Neural progenitor cell (in vitro differentiated cells): ENCODE results near the gene CDH12.

Source experiments
- EZH2 ChIP-seq: fragments of 200-600 bp; sonication (generic); IDR thresholded peaks from 2 replicates; pipeline ENCODE4 v1.6.1; 2017; ENCODE audit warnings: antibody characterized with exemption, mild to moderate bottlenecking, moderate library complexity
- EZH2phosphoT487 ChIP-seq: fragments of 200-600 bp; sonication (generic); IDR thresholded peaks from 2 replicates; pipeline ENCODE4 v1.6.1; 2017; ENCODE audit warnings: antibody characterized with exemption
- TF ChIP-seq, protein P1 (sequence below): fragments of 200-600 bp; sonication (generic); IDR thresholded peaks from 2 replicates; pipeline ENCODE4 v1.5.1; 2017; ENCODE audit warnings: antibody characterized with exemption, mild to moderate bottlenecking

DNA sequence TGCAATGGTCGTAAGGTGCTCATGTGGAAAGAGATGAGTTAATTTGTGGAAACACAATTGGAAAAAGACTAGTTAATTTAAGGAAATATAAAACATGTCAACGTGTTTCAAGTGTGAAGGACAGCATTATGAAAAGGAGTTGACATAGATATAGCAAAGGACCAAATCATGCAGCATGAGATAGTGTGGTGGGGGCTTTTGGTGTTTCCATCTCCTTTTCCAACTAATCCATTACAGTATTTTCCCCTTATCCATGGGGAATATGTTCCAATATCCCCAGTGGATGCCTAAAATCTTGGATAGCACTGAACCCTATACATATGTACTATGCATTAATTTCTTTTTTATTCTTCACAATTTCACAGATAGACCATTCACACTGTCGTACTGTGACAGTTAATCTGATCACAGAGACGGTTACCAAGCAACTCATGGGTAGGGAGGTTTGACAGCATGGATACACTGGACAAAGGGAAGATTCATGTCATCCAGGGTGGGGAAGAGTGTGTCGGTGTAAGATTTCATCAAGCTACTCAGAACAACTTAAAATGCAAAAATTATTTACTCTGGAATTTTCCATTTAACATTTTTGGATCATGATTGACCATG lies 238.6 kb downstream of the CDH12 start:
- TF ChIP-seq, protein P1, sequence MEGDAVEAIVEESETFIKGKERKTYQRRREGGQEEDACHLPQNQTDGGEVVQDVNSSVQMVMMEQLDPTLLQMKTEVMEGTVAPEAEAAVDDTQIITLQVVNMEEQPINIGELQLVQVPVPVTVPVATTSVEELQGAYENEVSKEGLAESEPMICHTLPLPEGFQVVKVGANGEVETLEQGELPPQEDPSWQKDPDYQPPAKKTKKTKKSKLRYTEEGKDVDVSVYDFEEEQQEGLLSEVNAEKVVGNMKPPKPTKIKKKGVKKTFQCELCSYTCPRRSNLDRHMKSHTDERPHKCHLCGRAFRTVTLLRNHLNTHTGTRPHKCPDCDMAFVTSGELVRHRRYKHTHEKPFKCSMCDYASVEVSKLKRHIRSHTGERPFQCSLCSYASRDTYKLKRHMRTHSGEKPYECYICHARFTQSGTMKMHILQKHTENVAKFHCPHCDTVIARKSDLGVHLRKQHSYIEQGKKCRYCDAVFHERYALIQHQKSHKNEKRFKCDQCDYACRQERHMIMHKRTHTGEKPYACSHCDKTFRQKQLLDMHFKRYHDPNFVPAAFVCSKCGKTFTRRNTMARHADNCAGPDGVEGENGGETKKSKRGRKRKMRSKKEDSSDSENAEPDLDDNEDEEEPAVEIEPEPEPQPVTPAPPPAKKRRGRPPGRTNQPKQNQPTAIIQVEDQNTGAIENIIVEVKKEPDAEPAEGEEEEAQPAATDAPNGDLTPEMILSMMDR = no peak
- TF ChIP-seq EZH2 (no peak), EZH2phosphoT487 (no peak)
